PC-9 (cell line): ENCODE results near the gene IMPG2. TPM values are rescaled to one million over a fixed set of nuclear protein-coding genes. Genes with fewer than 3 reads are reported as not detected.

Experiments
- BruUV-seq: library from RNA; stranded (reverse); fragments of 400-500 nt; replicated peaks from 2 replicates; lab custom pipeline; 2021; lab: Mats Ljungman, UMichigan
- CTCF ChIA-PET: fragments of 300-600 bp; sonication (Branson Sonifier 250); formaldehyde crosslinking; loops from one replicate; lab custom pipeline; 2022; ENCODE audit warnings: antibody characterized with exemption; lab: Charles Lee
- POLR2A ChIA-PET: fragments of 300-600 bp; sonication (Branson Sonifier 250); formaldehyde crosslinking; loops from one replicate; lab custom pipeline; 2022; ENCODE audit warnings: antibody characterized with exemption; ENCODE audit not compliant: unreplicated experiment; lab: Charles Lee
- DNase-seq, 2 experiments: peaks; one replicate each; pipeline versions ENCODE4 v3.0.0 to v3.0.0-alpha.2; 2015 to 2022; ENCODE audit warnings: mixed read lengths in 1 of 2
- H2AFZ ChIP-seq: fragments of 200-600 bp; sonication (generic); 2 replicates; pipeline ENCODE4 v1.8.1; 2017; ENCODE audit warnings: antibody characterized with exemption
- H3F3A ChIP-seq: fragments of 200-600 bp; sonication (generic); 2 replicates; pipeline ENCODE4 v1.8.1; 2017; ENCODE audit warnings: antibody characterized with exemption, mild to moderate bottlenecking, low read depth; ENCODE audit not compliant: insufficient read depth
- H3K27ac ChIP-seq: fragments of 200-600 bp; sonication (generic); 2 replicates; pipeline ENCODE4 v1.6.1; 2016; ENCODE audit warnings: mixed run types
- H3K27me3 ChIP-seq: fragments of 200-600 bp; sonication (generic); 2 replicates; pipeline ENCODE4 v1.6.1; 2016; ENCODE audit warnings: low read depth, mixed run types; ENCODE audit not compliant: insufficient read depth
- H3K36me3 ChIP-seq: fragments of 200-600 bp; sonication (generic); 2 replicates; pipeline ENCODE4 v1.6.1; 2016; ENCODE audit warnings: low read depth, mixed run types
- H3K4me1 ChIP-seq: fragments of 200-600 bp; sonication (generic); replicated peaks from 2 replicates; pipeline ENCODE4 v1.6.1; 2016; ENCODE audit warnings: mixed run types; ENCODE audit not compliant: insufficient read depth
- H3K4me2 ChIP-seq: fragments of 200-600 bp; sonication (generic); 2 replicates; pipeline ENCODE4 v1.6.1; 2017; ENCODE audit warnings: mixed run types
- H3K4me3 ChIP-seq: fragments of 200-600 bp; sonication (generic); 2 replicates; pipeline ENCODE4 v1.6.1; 2016; ENCODE audit warnings: mixed run types
- H3K79me2 ChIP-seq: fragments of 200-600 bp; sonication (generic); 2 replicates; pipeline ENCODE4 v1.6.1; 2017; ENCODE audit warnings: low read depth, mixed run types
- H3K9me2 ChIP-seq: fragments of 200-600 bp; sonication (generic); 2 replicates; pipeline ENCODE4 v1.8.1; 2017; ENCODE audit warnings: mild to moderate bottlenecking; ENCODE audit not compliant: insufficient read depth
- H3K9me3 ChIP-seq: fragments of 200-600 bp; sonication (generic); 2 replicates; pipeline ENCODE4 v1.8.1; 2016; ENCODE audit warnings: low read depth; ENCODE audit not compliant: insufficient read depth
- H4K20me1 ChIP-seq: fragments of 200-600 bp; sonication (generic); 2 replicates; pipeline ENCODE4 v1.8.1; 2017; ENCODE audit not compliant: insufficient read depth
- EZH2 ChIP-seq: fragments of 200-600 bp; sonication (generic); IDR thresholded peaks from 2 replicates; pipeline ENCODE4 v1.8.0; 2017; ENCODE audit warnings: antibody characterized with exemption, low read depth
- intact Hi-C: fragments of 100-400 bp; cut with micrococcal nuclease; formaldehyde crosslinking; loops from one replicate; pipeline ENCODE4 v1.10.0; 2022; ENCODE audit not compliant: unreplicated experiment
- total RNA-seq: library from RNA; stranded (reverse); gene quantifications from 2 replicates; pipeline ENCODE4 v1.2.3, GENCODE V29; 2021
- TF ChIP-seq, protein P1 (sequence below): fragments of 200-600 bp; sonication (generic); conservative IDR thresholded peaks from 2 replicates; pipeline ENCODE4 v1.6.1; 2017; ENCODE audit warnings: mixed run types, antibody characterized with exemption, mild to moderate bottlenecking, moderate library complexity

The IMPG2 gene
- total RNA-seq, 1 experiment from 2014 or later, result 0.11 TPM

DNA sequence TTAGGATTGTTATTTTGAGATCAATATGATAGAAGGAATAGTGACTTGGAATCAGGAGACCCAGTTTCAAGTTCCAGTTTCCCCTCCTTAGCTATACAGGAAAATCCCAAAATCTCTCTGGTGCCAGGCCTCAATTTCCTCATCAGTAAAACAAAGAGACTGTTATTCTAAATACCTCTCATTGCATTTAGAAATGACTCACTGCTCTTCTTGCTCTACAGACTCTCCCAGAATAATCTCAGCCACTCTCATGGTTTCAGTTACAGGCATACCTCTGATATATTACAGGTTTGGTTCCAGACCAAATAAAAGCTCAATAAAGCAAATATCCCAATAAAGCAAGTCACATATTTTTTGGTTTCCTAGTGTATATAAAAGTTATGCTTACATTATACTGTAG lies 28.3 kb downstream of the IMPG2 start:
- ChIA-PET POLR2A (no interaction called here), CTCF (no interaction called here)
- H4K20me1 ChIP-seq, result no peaks in the 10 kb centered on the region
- no peaks in the 10 kb centered on the region; the same call in 1 of the 2 replicates for H3K9me3 ChIP-seq
- no peak overlapping the region for H3K4me3 ChIP-seq
- H3K4me1 ChIP-seq, result no peaks in the 10 kb centered on the region
- no peaks in the 10 kb centered on the region for H3K36me3 ChIP-seq
- no peak for DNase-seq
- H3K79me2 ChIP-seq, result no peaks in the 10 kb centered on the region
- H3F3A ChIP-seq, result no peaks in the 10 kb centered on the region
- no peak overlapping the region for H2AFZ ChIP-seq
- no peak overlapping the region for H3K4me2 ChIP-seq
- H3K27me3 ChIP-seq, result no peaks in the 10 kb centered on the region
- intact Hi-C loops, result no loop called here
- BruUV-seq, result no TSS peak
- H3K9me2 ChIP-seq, result no peaks in the 10 kb centered on the region
- H3K27ac ChIP-seq, result no peak overlapping the region
- TF ChIP-seq, protein P1, sequence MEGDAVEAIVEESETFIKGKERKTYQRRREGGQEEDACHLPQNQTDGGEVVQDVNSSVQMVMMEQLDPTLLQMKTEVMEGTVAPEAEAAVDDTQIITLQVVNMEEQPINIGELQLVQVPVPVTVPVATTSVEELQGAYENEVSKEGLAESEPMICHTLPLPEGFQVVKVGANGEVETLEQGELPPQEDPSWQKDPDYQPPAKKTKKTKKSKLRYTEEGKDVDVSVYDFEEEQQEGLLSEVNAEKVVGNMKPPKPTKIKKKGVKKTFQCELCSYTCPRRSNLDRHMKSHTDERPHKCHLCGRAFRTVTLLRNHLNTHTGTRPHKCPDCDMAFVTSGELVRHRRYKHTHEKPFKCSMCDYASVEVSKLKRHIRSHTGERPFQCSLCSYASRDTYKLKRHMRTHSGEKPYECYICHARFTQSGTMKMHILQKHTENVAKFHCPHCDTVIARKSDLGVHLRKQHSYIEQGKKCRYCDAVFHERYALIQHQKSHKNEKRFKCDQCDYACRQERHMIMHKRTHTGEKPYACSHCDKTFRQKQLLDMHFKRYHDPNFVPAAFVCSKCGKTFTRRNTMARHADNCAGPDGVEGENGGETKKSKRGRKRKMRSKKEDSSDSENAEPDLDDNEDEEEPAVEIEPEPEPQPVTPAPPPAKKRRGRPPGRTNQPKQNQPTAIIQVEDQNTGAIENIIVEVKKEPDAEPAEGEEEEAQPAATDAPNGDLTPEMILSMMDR, result no peak
- no peak for TF ChIP-seq EZH2

DNA sequence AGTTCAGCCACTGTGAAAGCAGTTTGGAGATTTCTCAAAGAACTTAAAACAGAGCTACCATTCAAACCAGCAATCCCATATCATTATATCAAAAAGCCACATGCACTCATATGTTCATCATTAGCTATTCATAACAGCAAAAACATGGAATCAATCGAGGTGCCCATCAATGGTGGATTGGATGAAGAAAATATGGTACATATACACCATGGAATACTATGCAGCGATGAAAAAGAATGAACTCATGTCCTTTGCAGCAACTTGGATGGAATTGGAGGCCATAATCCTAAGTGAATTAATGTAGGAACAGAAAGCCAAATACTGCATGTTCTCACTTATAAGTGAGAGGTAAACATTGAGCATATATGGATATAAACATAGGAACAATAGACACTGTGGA lies 32.1 kb downstream of the IMPG2 start:
- Histone ChIP-seq H3F3A (no peaks in the 10 kb centered on the region), H3K4me2 (no peak overlapping the region), H3K9me2 (no peaks in the 10 kb centered on the region), H3K27ac (no peak overlapping the region), H3K27me3 (no peaks in the 10 kb centered on the region), H2AFZ (no peak overlapping the region), H3K4me3 (no peak overlapping the region), H4K20me1 (no peaks in the 10 kb centered on the region), H3K79me2 (no peaks in the 10 kb centered on the region), H3K36me3 (no peaks in the 10 kb centered on the region), H3K4me1 (no peaks in the 10 kb centered on the region), H3K9me3 (no peaks in the 10 kb centered on the region; the same call in 1 of the 2 replicates)
- DNase-seq, result no peak
- BruUV-seq, result no TSS peak
- ChIA-PET CTCF (no interaction called here), POLR2A (no interaction called here)
- TF ChIP-seq, protein P1, result no peak
- TF ChIP-seq EZH2, result no peak
- intact Hi-C loops, result no loop called here

DNA sequence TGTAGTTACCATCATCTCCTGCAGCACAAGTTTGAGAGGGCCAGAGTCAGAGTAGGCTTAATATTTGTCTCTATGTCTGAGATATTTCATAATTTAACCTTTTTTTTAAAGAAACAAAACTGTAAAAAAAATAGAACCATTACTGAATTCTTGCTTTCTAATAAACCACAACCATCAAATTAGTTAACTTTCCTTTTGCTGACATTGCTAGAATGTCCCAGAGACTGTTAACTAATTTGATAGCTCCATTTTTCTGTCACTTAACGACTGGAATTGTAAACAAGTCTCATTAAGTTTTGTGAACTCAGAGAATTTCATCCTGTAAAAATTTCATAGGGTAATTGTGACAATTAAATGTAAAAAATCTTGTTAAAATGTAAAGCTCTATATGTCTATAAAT lies 35.6 kb downstream of the IMPG2 start:
- no peak overlapping the region for H3K27ac ChIP-seq
- TF ChIP-seq, protein P1, result no peak
- no peak for TF ChIP-seq EZH2
- no peak overlapping the region for H2AFZ ChIP-seq
- no peak overlapping the region for H3K4me3 ChIP-seq
- no TSS peak for BruUV-seq
- no peaks in the 10 kb centered on the region for H4K20me1 ChIP-seq
- H3K9me3 ChIP-seq, result no peaks in the 10 kb centered on the region; the same call in 1 of the 2 replicates
- H3F3A ChIP-seq, result no peaks in the 10 kb centered on the region
- no peaks in the 10 kb centered on the region for H3K36me3 ChIP-seq
- no peak for DNase-seq
- CTCF ChIA-PET, result no interaction called here
- H3K4me2 ChIP-seq, result no peak overlapping the region
- intact Hi-C loops, result no loop called here
- no peaks in the 10 kb centered on the region for H3K4me1 ChIP-seq
- POLR2A ChIA-PET, result no interaction called here
- H3K9me2 ChIP-seq, result no peaks in the 10 kb centered on the region
- H3K27me3 ChIP-seq, result no peaks in the 10 kb centered on the region
- no peaks in the 10 kb centered on the region for H3K79me2 ChIP-seq
